GM19351 (cell line): ENCODE data around the gene SRSF10.
"Not testable (repeated sequence)": the region's sequence is repeated elsewhere in the genome, so short reads cannot be mapped to it uniquely, and the experiment has no call there.

Experiments
- ATAC-seq: cut with Tn5 transposase; IDR thresholded peaks from one replicate; pipeline ENCODE4 v1.9.1; 2021; ENCODE audit warnings: mild to moderate bottlenecking, moderate library complexity; ENCODE audit not compliant: unreplicated experiment

Gene SRSF10

GRCh38 chr1:23979881-23980727, at the start of gene SRSF10:
TSS of gene SRSF10 (minus strand) at chr1:23980327. CDS start at chr1:23980255, 72 bp downstream.
- peak; percentile 84 for ATAC-seq

GRCh38 chr1:24027838-24028468, 47.8 kb upstream of the SRSF10 start:
- ATAC-seq: no peak

DNA sequence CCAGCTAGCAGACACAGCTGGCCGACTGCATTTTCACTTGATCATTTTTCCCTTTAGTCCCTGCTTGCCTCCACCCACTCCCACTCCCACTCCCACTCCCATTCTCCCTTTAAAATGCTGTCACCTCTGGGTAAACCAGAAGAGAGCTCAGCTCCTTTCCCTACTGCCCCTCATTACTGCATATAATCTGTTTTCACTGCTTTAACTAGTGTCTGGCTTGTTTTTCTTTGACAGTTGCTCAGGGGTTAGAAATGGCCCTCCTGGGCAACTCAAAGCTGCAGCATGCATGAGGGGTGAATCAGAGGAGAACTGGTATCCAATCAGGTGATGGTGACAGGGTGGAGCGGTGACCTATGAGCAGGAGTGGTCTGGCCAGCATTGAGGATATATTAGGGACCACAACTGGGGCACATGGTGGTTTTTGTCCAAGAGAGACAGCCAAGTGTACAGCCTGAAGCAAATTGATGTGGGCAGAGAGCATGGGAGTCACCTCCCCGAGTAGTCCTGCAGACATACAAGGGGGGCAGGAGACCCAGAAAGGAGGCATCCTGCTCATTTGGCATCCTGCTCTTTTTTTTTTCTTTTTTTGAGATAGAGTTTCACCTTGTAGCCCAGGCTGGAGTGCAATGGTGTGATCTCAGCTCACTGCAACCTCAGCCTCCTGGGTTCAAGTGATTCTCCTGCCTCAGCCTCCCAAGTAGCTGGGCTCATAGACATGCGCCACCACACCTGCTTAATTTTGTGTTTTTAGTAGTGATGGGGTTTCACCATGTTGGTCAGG, 42.6 kb upstream of the SRSF10 start:
- no peak for ATAC-seq

- ATAC-seq: no peak
Observed at GRCh38 chr1:24021403-24022266, 41.5 kb upstream of the SRSF10 start.

DNA sequence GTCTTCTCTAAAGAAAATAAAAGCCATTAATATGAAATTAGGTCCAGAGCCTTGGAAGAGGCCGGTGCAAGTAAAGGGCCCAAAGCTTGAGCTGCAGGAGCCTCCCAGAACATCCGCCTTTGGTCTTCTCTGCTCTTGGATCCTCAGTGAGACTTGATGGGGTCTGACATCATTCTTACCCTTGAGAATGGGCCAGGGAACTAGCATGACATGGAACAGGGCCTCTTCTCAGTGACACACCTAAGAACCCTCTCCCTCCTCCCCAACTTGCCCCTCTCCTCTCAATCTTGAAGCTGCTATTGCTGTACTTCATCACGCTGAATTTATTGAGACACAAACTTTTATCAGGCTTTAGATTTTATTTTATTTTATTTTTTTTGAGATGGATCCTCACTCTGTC, 40.3 kb upstream of the SRSF10 start:
- no peak for ATAC-seq

DNA sequence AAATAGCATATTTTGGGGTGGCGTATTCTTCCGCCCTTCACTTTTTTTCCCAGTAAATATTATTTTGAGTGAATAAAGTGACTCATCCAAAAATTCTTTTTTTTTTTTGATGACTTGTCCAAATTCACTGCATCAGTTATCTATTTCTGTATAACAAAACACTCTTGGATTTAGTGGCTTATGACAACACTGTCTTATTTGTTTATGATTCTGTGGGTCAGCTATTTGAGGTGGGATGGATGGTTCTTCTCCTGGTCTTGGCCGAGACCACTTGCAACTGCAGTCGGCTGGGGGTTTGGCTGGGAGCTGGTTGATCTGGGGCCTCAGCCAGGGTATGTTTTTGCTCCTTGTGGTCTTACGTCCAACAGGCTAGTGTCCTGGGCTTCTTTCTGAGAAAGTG, 39.9 kb upstream of the SRSF10 start:
- no peak for ATAC-seq

DNA sequence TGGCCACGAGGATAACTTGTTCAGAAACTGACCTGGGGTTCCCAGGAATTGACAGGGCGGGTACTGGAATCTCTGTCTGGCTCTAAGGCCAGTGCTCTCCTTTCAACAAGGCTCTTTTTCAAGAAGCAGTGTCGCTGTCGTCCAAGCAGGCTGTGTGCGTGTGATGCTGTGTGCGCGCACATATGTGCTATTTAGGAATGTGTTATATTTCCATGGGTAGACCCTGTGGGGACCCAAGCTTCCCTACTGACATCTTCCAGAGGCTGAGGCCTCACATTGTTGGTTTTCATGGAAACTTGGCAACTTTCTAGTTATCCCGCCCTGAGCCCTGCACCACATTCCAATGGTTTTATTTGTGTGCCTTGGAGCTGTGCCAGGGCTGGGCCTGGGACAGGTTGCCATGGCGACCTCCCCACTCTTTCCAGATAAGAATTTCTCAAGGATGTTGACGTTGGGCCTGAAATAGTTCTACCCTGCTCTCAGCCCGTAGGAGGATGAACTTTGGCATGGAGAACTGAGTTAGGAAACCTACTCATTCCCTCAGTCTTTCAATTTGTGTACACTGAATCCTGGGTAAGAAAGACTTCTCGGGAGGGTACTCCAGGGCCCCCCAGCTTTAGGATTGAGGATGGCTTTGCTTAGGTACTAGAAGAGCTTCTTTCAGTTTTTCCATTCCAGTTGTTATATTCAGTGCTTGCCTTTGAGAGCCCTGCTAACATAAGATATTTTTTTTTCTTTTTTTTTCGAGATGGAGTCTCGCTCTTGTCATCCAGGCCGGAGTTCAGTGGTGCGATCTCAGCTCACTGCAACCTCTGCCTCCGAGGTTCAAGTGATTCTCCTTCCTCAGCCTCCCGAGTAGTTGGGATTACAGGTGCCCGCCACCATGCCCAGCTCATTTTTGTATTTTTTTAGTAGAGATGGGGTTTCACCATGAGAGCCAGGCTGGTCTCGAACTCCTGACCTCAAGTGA, 38.8 kb upstream of the SRSF10 start:
- no peak for ATAC-seq

- ATAC-seq: no peak
Observed at GRCh38 chr1:24015221-24016210, 35.4 kb upstream of the SRSF10 start.

GRCh38 chr1:24012878-24013277, 32.8 kb upstream of the SRSF10 start:
- not testable (repeated sequence) for ATAC-seq

- ATAC-seq: no peak
Observed at GRCh38 chr1:24010650-24011049, 30.5 kb upstream of the SRSF10 start.

GRCh38 chr1:24009406-24009805, 29.3 kb upstream of the SRSF10 start:
- ATAC-seq: no peak

DNA sequence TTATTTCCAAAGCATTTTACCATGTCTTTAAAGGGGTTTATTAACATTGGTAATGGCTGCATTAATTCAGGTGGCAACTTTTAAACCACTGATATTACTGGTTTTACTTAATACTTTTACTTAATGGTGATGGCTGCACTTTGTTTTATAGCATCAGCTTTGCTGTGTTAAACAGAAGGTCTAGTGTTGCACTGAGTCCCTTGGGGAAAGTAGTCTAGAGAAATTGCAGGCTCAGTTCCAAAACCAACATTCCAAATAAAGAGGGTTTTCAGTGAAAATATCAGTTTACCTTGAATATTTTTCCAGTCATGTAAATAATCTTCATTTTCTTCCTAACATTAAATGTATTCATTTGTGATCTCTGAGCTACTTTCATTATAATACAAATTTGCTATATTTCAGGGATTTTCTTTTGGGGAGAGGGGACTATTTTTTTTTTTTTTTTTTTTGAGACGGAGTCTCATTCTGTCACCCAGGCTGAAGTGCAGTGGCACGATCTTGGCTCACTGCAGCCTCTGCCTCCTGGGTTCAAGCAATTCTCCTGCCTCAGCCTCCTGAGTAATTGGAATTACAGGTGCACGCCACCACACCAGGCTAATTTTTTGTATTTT, 28.6 kb upstream of the SRSF10 start:
- not testable (repeated sequence) for ATAC-seq

- ATAC-seq: no peak
Observed at GRCh38 chr1:24007079-24007478, 27.0 kb upstream of the SRSF10 start.

DNA sequence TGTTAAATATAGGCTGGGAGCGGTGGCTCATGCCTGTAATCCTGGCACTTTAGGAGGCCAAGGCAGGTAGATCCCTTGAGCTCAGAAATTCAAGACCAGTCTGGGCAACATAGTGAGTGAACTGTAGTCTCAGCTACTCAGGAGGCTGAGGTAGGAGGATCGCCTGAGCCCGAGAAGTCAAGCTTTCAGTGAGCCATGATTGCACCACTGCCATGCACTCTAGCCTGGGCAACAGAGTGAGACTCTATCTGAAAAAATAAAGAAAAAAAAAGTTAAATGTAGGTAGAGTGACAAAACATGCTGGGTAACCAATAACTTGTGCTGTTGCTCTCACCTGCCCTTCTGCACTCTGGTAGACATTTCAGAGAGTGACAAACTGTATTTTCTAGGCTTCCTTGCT, 25.0 kb upstream of the SRSF10 start:
- no peak for ATAC-seq

DNA sequence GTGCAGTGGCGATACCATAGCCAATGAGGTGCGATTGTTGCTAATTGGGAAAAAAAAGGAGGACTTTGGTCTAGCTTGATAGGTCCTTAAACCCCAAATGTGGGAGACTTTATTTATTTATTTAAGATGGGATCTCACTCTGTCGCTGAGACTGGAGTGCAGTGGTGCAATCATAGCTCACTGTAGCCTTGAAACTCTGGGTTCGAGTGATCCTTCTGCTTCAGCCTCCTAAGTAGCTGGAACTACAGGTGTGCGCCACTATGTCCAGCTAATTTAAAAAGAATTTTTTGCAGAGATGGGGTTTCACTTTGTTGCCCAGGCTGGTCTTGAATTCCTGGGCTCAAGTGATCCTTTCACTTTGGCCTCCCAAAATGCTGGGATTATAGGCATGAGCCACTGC, 24.0 kb upstream of the SRSF10 start:
- ATAC-seq: no peak

DNA sequence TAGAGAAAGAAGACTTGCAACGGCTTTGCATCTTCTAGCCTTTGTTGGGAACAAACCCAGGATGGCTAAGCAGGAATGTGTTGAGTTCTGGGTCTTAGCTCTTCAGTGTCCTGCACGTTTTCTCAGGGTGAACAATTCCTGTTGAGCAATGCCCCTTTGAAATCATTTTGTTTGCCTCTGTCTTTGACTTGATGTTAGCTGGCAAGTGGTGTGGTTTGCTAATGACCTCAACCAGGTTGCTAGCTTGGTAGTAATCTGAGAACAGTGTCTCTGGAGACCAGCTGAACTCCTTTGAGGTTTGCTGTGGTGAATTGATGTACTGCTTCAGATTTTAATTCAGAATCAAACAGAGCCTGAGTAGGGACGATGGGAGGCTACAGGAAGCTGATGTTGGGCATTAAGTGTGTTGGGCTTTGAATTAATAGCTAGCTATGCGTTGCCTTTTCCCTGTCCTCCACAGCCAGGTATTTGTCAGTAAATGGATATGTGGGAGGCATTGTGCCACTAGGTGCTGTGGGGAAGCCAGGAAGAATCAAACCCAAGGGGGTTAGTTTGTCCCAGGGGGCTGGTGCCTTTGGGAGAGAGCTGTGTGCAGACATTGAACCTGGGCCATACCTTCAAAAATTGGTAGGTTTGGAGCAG, 23.3 kb upstream of the SRSF10 start:
- ATAC-seq: no peak

DNA sequence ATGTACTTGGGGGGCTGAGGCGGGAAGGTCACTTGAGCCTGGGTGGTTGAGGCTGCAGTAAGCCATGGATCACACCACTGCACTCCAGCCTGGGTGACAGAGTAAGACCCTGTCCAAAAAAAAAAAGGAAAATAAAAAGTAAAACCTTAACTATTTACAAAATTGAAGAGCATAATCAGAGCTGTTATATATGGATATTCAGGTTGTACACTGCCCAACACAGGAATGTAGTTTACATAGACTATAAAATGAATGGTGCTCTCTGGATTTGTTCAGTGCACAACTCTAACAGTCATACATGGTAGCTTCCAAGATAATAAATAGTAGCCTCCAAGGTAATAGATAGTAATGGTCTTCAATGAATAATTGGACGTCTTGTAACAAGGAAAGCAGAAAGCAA, 22.6 kb upstream of the SRSF10 start:
- ATAC-seq: no peak
